CD4-positive, alpha-beta T cell (primary cell): Measurements from ENCODE around the gene NUP210L. TPM values are rescaled to one million over a fixed set of nuclear protein-coding genes. Genes with fewer than 3 reads are reported as not detected.
"Not testable (repeated sequence)": the region's sequence is repeated elsewhere in the genome, so short reads cannot be mapped to it uniquely, and the experiment has no call there.

Source experiments
- ATAC-seq: fragments of 200-7000 bp; cut with Tn5 transposase; one replicate; pipeline ENCODE4 v1.10.0; 2022; ENCODE audit warnings: mild to moderate bottlenecking; ENCODE audit not compliant: poor library complexity
- CTCF ChIA-PET: fragments of 350-600 bp; sonication (Branson Sonifier 250); formaldehyde crosslinking; loops from one replicate; lab custom pipeline; 2021; ENCODE audit warnings: antibody characterized with exemption, inconsistent platforms; lab: Charles Lee
- POLR2A ChIA-PET: fragments of 350-600 bp; sonication (Branson Sonifier 250); formaldehyde crosslinking; loops from one replicate; lab custom pipeline; 2021; ENCODE audit warnings: antibody characterized with exemption, inconsistent platforms; lab: Charles Lee
- DNase-seq, 14 experiments: peaks; one replicate each; pipeline ENCODE4 v3.0.0-alpha.2; 2013 to 2020; ENCODE audit warnings: mixed read lengths in 2 of 14
- H3K27ac ChIP-seq, 2 donors: one replicate each; pipeline versions ENCODE4 v1.5.1 to v1.7.0; 2013; ENCODE audit warnings: low read length in 2 of 2, low read depth in 1 of 2, mild to moderate bottlenecking in 1 of 2
- H3K27me3 ChIP-seq, 2 experiments: 1 replicate in 1 of 2; 2 replicates in 1 of 2; pipeline versions ENCODE4 v1.6.1 to v1.7.0; 2013; ENCODE audit warnings: low read length in 2 of 2, control low read depth in 1 of 2, mild to moderate bottlenecking in 1 of 2, moderate library complexity in 1 of 2; ENCODE audit not compliant: insufficient read depth in 2 of 2, control insufficient read depth in 1 of 2
- H3K36me3 ChIP-seq: one replicate; pipeline ENCODE4 v1.6.1; 2013; ENCODE audit warnings: low read length, control low read depth; ENCODE audit not compliant: insufficient read depth
- H3K4me1 ChIP-seq: one replicate; pipeline ENCODE4 v1.6.1; 2013; ENCODE audit warnings: low read length, control low read depth; ENCODE audit not compliant: insufficient read depth
- H3K4me3 ChIP-seq: one replicate; pipeline ENCODE4 v1.5.1; 2013; ENCODE audit warnings: mild to moderate bottlenecking, low read length, moderate library complexity
- H3K9me3 ChIP-seq, 2 experiments: 1 replicate in 1 of 2; 2 replicates in 1 of 2; pipeline versions ENCODE4 v1.6.1 to v1.7.0; 2013; ENCODE audit warnings: low read length in 2 of 2, mild to moderate bottlenecking in 2 of 2, control low read depth in 1 of 2, moderate library complexity in 1 of 2; ENCODE audit not compliant: control insufficient read depth in 1 of 2, insufficient read depth in 1 of 2
- H3K27ac Mint-ChIP-seq: one replicate; pipeline ENCODE4 v1.8.0; 2020; ENCODE audit warnings: mixed read lengths
- H3K27me3 Mint-ChIP-seq: one replicate; pipeline ENCODE4 v1.8.0; 2021; ENCODE audit warnings: mixed read lengths
- H3K36me3 Mint-ChIP-seq: one replicate; pipeline ENCODE4 v1.8.0; 2021; ENCODE audit warnings: low read depth, mixed read lengths
- H3K4me1 Mint-ChIP-seq: one replicate; pipeline ENCODE4 v1.8.0; 2021; ENCODE audit warnings: low read depth, mixed read lengths
- H3K4me3 Mint-ChIP-seq: one replicate; pipeline ENCODE4 v1.8.0; 2020; ENCODE audit warnings: mild to moderate bottlenecking, mixed read lengths
- H3K9me3 Mint-ChIP-seq: one replicate; pipeline ENCODE4 v1.8.0; 2020; ENCODE audit warnings: mixed read lengths
- intact Hi-C, 2 experiments: fragments of 100-400 bp; cut with DNase I in 1 of 2; cut with micrococcal nuclease in 1 of 2; formaldehyde crosslinking; loops; one replicate each; pipeline versions ENCODE4 v1.15.1 to v1.9.0; 2023 to 2025; cut with DNase I, micrococcal nuclease
- total RNA-seq, 174 experiments: library from RNA in 2 of 174; stranded (reverse) in 2 of 174; gene quantifications; one replicate each; pipeline ENCODE4 v1.2.3 and lab custom pipeline; 2021 to 2026
- TF ChIP-seq, protein P1 (sequence below): fragments of 200-600 bp; IDR thresholded peaks from one replicate; pipeline ENCODE4 v1.8.0; 2022; ENCODE audit warnings: antibody characterized with exemption, mild to moderate bottlenecking

NUP210L gene
- total RNA-seq, 2 experiments from 2014 or later, result 0.03 to 0.08 TPM

DNA sequence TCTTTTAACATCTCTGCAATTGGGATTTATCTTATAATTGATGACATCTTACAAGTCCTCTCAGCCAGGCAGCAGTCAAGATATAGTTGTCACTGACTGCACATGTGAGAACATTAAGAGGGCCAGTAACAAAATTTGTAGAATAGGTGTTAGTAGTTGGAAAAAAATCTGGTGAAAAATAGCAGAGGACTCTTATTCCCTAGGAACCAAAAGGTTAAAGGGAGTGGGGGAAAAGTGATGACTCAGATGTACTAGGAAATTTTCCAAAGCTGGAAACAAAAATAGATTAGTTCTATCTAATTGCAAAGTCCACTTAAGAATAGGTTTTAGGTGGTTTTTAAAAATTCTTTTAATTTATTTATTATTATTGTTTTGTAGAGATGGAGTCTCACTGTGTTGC lies 3.6 kb downstream of the NUP210L start:
- Histone ChIP-seq H3K27me3 (no peaks in the 10 kb centered on the region), H3K36me3 (peaks cover 24% of the 10 kb centered on the region), H3K27ac (no peak overlapping the region), H3K9me3 (no peaks in the 10 kb centered on the region), H3K4me3 (no peak overlapping the region), H3K4me1 (peaks cover 19% of the 10 kb centered on the region)
- ATAC-seq, result no peak
- Mint-ChIP-seq H3K4me3 (no peak overlapping the region), H3K36me3 (peaks cover 25% of the 10 kb centered on the region), H3K27me3 (no peaks in the 10 kb centered on the region), H3K27ac (no peak overlapping the region), H3K9me3 (no peaks in the 10 kb centered on the region), H3K4me1 (peaks cover 35% of the 10 kb centered on the region)
- intact Hi-C loops, result no loop called here
- ChIA-PET POLR2A (no interaction called here), CTCF (no interaction called here)
- TF ChIP-seq, protein P1, sequence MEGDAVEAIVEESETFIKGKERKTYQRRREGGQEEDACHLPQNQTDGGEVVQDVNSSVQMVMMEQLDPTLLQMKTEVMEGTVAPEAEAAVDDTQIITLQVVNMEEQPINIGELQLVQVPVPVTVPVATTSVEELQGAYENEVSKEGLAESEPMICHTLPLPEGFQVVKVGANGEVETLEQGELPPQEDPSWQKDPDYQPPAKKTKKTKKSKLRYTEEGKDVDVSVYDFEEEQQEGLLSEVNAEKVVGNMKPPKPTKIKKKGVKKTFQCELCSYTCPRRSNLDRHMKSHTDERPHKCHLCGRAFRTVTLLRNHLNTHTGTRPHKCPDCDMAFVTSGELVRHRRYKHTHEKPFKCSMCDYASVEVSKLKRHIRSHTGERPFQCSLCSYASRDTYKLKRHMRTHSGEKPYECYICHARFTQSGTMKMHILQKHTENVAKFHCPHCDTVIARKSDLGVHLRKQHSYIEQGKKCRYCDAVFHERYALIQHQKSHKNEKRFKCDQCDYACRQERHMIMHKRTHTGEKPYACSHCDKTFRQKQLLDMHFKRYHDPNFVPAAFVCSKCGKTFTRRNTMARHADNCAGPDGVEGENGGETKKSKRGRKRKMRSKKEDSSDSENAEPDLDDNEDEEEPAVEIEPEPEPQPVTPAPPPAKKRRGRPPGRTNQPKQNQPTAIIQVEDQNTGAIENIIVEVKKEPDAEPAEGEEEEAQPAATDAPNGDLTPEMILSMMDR, result no peak
- DNase-seq, result no peak

DNA sequence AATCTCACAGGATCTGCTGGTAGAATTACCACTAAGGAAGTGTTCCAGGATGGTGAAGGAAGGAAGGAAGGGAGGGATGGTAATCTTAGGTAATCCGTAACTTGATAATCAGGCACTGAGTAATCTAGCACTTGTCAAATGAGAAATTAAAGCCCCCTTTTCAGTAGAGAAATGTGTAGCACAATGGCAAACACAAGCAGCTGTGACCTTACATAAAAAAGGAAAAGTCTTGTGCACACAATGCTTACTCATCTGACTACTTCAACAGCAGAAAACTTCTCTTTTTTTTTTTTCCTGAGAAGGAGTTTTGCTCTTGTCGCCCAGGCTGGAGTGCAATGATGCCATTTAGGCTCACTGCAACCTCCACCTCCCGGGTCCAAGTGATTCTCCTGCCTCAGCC lies 6.1 kb downstream of the NUP210L start:
- intact Hi-C loops, result no loop called here
- ChIA-PET POLR2A (no interaction called here), CTCF (interaction anchor here (0.6 kb wide), 2 partner anchors 101 to 627 kb away, joined by 3 read pairs; no protein-coding TSS in a partner anchor)
- Mint-ChIP-seq H3K27ac (peak overlapping the region; percentile 28), H3K9me3 (no peaks in the 10 kb centered on the region), H3K27me3 (no peaks in the 10 kb centered on the region), H3K4me3 (no peak overlapping the region), H3K36me3 (peaks cover 2% of the 10 kb centered on the region), H3K4me1 (peaks cover 15% of the 10 kb centered on the region)
- Histone ChIP-seq H3K27me3 (no peaks in the 10 kb centered on the region), H3K4me3 (no peak overlapping the region), H3K9me3 (no peaks in the 10 kb centered on the region), H3K36me3 (peaks cover under 1% of the 10 kb centered on the region), H3K4me1 (no peaks in the 10 kb centered on the region), H3K27ac (no peak overlapping the region)
- ATAC-seq, result no peak
- TF ChIP-seq, protein P1, result no peak
- no peak for DNase-seq

DNA sequence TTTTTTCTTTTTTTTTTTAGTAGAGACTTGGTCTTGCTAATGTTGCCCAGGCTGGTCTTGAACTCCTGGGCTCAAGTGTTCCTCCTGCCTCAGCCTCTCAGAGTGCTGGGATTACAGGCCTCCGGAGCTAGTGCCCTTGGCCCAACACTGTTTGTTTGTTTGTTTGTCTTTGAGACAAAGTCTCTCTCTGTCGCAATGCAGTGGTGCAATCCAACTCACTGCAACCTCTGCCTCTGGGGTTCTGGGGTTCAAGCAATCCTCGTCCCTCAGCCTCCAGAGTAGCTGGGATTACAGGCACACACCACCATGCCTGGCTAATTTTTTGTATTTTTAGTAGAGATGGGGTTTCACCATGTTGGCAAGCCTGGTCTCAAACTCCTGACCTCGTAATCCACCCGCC lies 7.4 kb downstream of the NUP210L start:
- intact Hi-C loops, H3K27me3 Mint-ChIP-seq, H3K4me3 ChIP-seq, CTCF ChIA-PET, ATAC-seq, H3K9me3 ChIP-seq, H3K36me3 ChIP-seq, H3K4me1 ChIP-seq, H3K27ac Mint-ChIP-seq, DNase-seq, H3K36me3 Mint-ChIP-seq, H3K27me3 ChIP-seq, H3K4me3 Mint-ChIP-seq, H3K9me3 Mint-ChIP-seq, H3K27ac ChIP-seq: not testable (repeated sequence)
- H3K4me1 Mint-ChIP-seq, result peaks cover 12% of the 10 kb centered on the region
- POLR2A ChIA-PET, result interaction anchor here (2.0 kb wide), 1 partner anchor 10 kb away, joined by 7 read pairs; no protein-coding TSS in a partner anchor

DNA sequence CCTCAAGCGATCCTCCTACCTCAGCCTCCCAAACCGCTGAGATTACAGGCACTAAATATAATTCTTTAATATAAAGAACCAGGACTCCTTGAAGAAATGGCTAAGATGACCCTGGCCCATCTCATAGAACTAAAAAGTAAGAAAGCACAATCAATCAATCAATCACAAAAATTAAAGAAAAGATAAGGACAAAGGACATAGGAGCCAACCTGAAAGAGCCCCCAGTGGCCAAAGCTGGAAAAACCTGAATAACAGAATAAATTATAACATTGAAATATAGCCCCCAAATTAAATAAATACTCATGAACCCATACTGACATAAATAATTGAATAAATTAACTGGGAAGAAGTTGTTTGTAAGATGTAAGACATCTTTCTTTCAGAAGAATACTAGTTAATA lies 8.9 kb downstream of the NUP210L start:
- TF ChIP-seq, protein P1, result peak; percentile 56
- Histone ChIP-seq H3K9me3 (no peaks in the 10 kb centered on the region), H3K4me3 (no peak overlapping the region), H3K27ac (no peak overlapping the region), H3K4me1 (no peaks in the 10 kb centered on the region), H3K27me3 (no peaks in the 10 kb centered on the region), H3K36me3 (no peaks in the 10 kb centered on the region)
- ChIA-PET CTCF (interaction anchor here (0.7 to 1.1 kb wide), 2 partner anchors 12 to 17 kb away, joined by 3 read pairs; no protein-coding TSS in a partner anchor), POLR2A (interaction anchor here (2.0 kb wide), 1 partner anchor 12 kb away, joined by 7 read pairs; no protein-coding TSS in a partner anchor)
- intact Hi-C loops, result no loop called here
- Mint-ChIP-seq H3K27ac (no peak overlapping the region), H3K4me3 (no peak overlapping the region), H3K9me3 (no peaks in the 10 kb centered on the region), H3K27me3 (no peaks in the 10 kb centered on the region), H3K4me1 (peaks cover 12% of the 10 kb centered on the region), H3K36me3 (no peaks in the 10 kb centered on the region)
- no peak for ATAC-seq
- DNase-seq, result no peak
